Adipocyte (in vitro differentiated cells): Measurements from ENCODE around the gene ROS1.

ENCODE experiments used
- DNase-seq: peaks from one replicate; pipeline ENCODE4 v3.0.0-alpha.2; 2015; ENCODE audit warnings: low read depth
- H3K27me3 ChIP-seq: replicated peaks from 2 replicates; pipeline ENCODE4 v1.7.0; 2013; ENCODE audit warnings: mild to moderate bottlenecking, low read length, moderate library complexity; ENCODE audit not compliant: control insufficient read depth, insufficient read depth
- H3K36me3 ChIP-seq: 2 replicates; pipeline ENCODE4 v1.7.0; 2013; ENCODE audit warnings: low read length, mild to moderate bottlenecking, moderate library complexity; ENCODE audit not compliant: control insufficient read depth, insufficient read depth, severe bottlenecking
- H3K4me1 ChIP-seq: 2 replicates; pipeline ENCODE4 v1.7.0; 2013; ENCODE audit warnings: mild to moderate bottlenecking, low read length, moderate library complexity; ENCODE audit not compliant: control insufficient read depth, insufficient read depth
- H3K4me3 ChIP-seq: 2 replicates; pipeline ENCODE4 v1.7.0; 2013; ENCODE audit warnings: mild to moderate bottlenecking, low read length, moderate library complexity
- H3K9ac ChIP-seq: 2 replicates; pipeline ENCODE4 v1.7.0; 2013; ENCODE audit warnings: mild to moderate bottlenecking, low read length, moderate library complexity
- H3K9me3 ChIP-seq: 2 replicates; pipeline ENCODE4 v1.7.0; 2013; ENCODE audit warnings: mild to moderate bottlenecking, low read length, moderate library complexity; ENCODE audit not compliant: control insufficient read depth

The ROS1 gene

DNA sequence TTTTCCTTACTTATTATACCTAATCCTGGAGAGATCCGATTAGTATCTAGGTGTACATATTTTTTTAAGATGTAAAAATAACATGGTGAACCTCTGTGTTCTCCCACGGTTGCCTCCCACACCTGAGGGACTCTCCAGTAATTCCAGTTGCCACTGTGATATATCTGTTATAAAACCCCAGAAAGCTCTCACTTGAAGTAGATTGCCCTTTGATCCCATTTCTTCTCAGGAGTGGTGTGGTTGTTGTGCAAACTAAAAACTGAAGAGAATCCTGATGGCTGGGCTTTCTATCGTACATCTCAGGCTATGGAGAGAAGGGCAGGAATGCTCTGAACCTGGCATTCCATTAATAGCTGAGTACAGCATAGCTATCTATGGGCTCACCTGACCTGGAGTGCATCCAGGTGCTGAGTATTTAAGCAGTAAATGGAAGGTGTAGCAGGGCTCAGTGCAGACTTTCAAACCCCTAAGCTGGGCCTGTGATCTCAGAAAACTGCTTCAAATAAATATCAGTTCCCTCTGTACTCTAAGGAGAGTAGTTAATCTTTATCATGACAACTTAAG lies 119.4 kb downstream of the ROS1 start:
- no peak for DNase-seq
- H3K4me3 ChIP-seq = no peak overlapping the region
- H3K9ac ChIP-seq = no peak overlapping the region

DNA sequence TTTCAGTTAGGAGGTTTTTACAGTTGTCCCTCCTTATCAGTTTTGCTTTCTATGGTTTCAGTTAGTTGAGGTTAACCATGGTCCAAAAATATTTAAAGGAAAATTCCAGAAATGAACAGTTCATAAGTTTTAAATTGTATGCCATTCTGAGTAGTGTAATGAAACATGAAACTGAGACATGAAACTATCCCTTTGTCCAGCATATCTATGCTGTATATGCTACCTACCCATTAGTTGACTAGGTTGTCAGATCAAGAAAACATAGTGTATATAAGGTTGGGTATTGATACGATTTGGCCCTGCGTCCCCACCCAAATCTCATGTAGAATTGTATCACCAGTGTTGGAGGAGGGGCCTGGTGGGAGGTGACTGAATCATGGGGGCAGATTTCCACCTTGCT lies 121.3 kb downstream of the ROS1 start:
- no peaks in the 10 kb centered on the region for H3K36me3 ChIP-seq
- H3K27me3 ChIP-seq = no peaks in the 10 kb centered on the region
- H3K4me1 ChIP-seq = peaks cover 3% of the 10 kb centered on the region
- no peak overlapping the region for H3K4me3 ChIP-seq
- no peak for DNase-seq
- no peaks in the 10 kb centered on the region for H3K9me3 ChIP-seq
- no peak overlapping the region for H3K9ac ChIP-seq

More for the DNA sequence above, 119.4 kb downstream of the ROS1 start:
- H3K9me3 ChIP-seq = no peaks in the 10 kb centered on the region
- H3K36me3 ChIP-seq = no peaks in the 10 kb centered on the region
- peaks cover 3% of the 10 kb centered on the region for H3K4me1 ChIP-seq
- no peaks in the 10 kb centered on the region for H3K27me3 ChIP-seq

DNA sequence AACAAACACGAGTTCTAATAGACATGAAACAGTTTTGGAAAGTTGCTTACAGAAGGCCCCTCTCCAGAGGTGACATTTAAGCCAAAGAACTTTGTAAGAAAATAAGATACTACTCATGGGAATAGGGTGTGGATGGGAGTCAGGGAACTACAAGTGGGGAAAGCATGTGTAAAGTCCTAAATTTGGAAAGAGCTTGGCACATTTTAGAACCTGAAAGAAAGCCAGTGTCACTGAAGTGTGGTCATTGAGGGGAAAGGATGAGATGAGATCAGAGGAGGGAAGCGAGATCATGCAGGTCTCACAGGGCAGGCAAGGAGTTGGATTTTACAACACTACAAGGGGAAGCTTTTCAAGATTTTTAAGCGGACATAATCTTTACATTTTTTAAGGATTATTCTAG lies 122.4 kb downstream of the ROS1 start:
- Histone ChIP-seq H3K27me3 (no peaks in the 10 kb centered on the region), H3K4me3 (no peak overlapping the region), H3K9ac (no peak overlapping the region), H3K36me3 (no peaks in the 10 kb centered on the region), H3K9me3 (no peaks in the 10 kb centered on the region), H3K4me1 (peaks cover 3% of the 10 kb centered on the region)
- no peak for DNase-seq

DNA sequence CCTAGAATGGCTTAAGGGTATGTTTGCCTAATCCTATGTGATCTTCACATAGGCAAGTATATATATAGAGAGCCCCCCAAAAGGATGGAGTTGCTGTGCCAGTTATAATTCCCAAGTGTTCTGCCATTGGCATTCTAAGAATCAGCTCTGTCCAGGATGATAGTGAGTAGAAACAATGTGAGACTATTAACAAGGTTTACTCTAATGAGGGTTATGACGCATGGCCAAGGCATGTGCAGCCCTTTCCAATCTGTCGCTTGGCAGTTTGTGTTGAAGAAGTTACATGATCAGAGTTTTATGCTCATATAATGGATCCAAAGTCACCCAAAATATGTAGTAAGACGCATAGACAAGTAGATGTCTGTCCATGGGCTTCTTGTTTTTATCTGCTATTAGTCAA lies 126.8 kb downstream of the ROS1 start:
- peaks cover 3% of the 10 kb centered on the region for H3K4me1 ChIP-seq
- no peaks in the 10 kb centered on the region for H3K36me3 ChIP-seq
- DNase-seq = no peak
- H3K4me3 ChIP-seq = no peak overlapping the region
- H3K9ac ChIP-seq = no peak overlapping the region
- no peaks in the 10 kb centered on the region for H3K27me3 ChIP-seq
- no peaks in the 10 kb centered on the region for H3K9me3 ChIP-seq

DNA sequence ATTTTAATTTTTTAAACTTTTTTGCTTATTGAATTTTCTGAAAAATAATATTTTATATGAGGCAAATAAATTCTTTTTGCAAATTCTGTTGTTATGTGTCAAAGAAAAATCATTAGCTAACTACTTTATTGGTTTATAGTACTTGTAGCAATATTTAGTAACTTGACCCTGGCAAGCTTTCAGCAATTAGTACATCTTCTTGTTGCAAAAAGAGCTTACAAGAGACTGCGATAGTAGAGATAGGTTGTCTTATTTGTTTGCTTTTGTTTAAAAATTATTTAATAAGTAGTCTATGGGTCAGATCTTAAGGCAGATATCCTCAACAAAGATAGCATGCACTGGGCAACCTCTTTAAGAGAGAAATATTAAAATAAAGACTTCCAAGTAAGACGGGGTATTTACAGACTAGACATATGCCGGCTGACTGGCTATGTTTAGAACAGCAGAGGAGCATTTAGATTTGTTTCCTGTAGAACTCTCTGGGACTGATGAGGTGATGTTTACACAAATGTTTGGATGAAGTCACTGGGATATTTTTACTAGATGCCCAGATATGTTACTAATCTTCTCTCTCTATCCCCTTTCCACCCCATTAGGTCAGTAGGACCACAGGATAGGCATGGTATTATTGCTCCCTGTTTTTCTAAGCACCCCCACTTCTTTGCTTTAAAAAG lies 135.4 kb downstream of the ROS1 start:
- Histone ChIP-seq H3K36me3 (no peaks in the 10 kb centered on the region), H3K4me3 (no peak overlapping the region), H3K27me3 (no peaks in the 10 kb centered on the region), H3K9me3 (no peaks in the 10 kb centered on the region), H3K9ac (no peak overlapping the region), H3K4me1 (no peaks in the 10 kb centered on the region)
- no peak for DNase-seq

DNA sequence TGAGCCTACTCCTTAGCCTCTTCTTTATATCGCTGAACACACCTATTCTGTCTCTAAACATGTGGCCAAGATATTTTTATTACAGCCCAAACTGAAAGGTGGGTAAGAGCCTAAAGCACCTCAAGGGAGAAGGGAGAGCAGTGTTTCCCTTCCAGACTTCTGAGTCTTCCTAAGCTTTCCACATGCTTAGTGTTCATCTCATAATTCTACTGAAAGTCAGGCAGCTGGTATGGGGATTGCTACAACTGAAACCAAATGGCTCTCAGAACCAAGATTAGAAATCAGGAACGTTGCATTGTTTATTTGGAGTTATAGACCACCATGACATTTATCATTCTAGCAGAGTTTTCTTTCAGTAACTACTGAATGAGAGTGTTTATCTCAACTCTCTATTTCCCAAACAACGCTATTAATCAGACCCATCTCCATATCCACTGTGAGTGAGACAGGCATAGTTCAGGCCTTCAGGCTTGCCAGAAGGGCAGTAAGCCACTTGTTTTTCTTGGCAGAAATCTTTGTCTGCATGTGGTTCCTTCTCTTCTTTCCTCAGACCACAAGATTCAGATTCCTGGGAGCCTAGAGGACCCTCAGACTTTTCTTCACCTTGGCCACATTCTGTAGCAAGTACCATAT lies 137.5 kb downstream of the ROS1 start:
- Histone ChIP-seq H3K36me3 (no peaks in the 10 kb centered on the region), H3K9ac (no peak overlapping the region), H3K9me3 (peaks cover 5% of the 10 kb centered on the region), H3K4me3 (no peak overlapping the region), H3K27me3 (no peaks in the 10 kb centered on the region), H3K4me1 (no peaks in the 10 kb centered on the region)
- no peak for DNase-seq

DNA sequence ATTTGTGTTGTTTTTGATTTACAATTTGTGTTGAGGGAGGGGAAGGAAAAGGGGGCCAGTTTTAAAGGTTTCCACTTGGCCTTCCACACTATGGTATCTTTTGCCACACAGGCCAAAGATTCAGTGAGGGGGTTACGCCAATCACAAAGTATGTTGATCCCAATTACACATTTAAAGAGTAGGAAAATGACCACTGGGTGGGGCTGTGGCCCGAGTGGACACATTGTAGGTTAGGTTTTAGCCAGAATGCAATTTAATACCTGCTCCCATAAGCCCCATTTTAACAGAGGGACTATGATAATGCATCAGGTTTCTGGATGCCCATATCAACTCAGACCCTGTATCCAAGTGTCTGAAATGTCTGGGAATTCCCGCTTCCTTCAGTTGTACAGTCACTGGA lies 144.8 kb downstream of the ROS1 start:
- DNase-seq = no peak
- H3K4me3 ChIP-seq = no peak overlapping the region
- no peak overlapping the region for H3K9ac ChIP-seq
- no peaks in the 10 kb centered on the region for H3K4me1 ChIP-seq
- H3K36me3 ChIP-seq = no peaks in the 10 kb centered on the region
- peaks cover 5% of the 10 kb centered on the region for H3K9me3 ChIP-seq
- peaks cover 23% of the 10 kb centered on the region for H3K27me3 ChIP-seq

DNA sequence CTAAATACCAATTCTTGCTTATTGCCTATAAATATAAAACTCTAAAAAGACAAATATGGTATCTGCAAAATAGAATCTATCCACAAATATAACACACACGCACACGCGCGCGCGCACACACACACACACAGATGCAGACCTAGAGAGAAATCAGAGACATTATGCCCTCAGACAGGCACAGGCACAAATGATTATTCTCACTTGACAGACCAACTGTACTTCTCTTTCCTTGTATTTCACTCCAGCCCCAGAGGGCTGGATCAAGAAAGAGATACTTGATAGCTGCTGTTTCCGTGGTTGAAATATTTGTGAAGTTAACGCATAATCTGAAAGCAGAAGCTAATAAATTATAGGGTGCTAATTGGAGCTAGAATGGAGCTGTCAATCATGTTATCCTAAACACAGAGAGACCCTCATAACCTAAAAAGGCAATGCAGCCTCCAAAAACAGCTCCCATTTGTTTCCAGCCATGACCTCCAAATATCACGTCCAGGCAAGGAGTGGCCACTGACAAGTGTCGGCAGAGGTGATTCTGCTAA lies 148.9 kb downstream of the ROS1 start:
- no peaks in the 10 kb centered on the region for H3K9me3 ChIP-seq
- peaks cover 62% of the 10 kb centered on the region for H3K27me3 ChIP-seq

DNA sequence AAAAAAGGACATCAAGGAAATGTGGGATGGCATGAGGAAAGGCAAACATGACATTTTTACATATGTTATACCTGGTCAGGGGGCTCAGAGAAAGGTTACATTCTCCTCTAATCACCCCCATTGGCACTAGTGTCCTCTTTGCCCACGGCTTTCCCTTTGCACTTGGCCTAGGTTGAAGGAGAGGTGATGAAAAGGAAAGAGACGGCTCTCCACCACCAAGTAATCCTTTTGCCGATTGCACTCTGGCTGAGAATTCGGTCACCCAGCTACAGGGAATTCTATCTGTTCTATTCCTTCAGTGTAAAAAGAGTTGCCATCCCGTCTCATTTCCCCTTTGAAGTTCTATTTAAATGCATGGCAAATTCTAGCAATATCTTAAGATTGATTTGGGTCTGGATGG lies 150.0 kb downstream of the ROS1 start:
- H3K4me1 ChIP-seq = no peaks in the 10 kb centered on the region
- H3K36me3 ChIP-seq = no peaks in the 10 kb centered on the region
- H3K9me3 ChIP-seq = no peaks in the 10 kb centered on the region
- H3K27me3 ChIP-seq = peaks cover 71% of the 10 kb centered on the region
- H3K9ac ChIP-seq = no peak overlapping the region
- DNase-seq = no peak
- H3K4me3 ChIP-seq = no peak overlapping the region

More for the DNA sequence above, 148.9 kb downstream of the ROS1 start:
- Histone ChIP-seq H3K4me1 (no peaks in the 10 kb centered on the region), H3K36me3 (no peaks in the 10 kb centered on the region), H3K9ac (no peak overlapping the region), H3K4me3 (no peak overlapping the region)
- no peak for DNase-seq

DNA sequence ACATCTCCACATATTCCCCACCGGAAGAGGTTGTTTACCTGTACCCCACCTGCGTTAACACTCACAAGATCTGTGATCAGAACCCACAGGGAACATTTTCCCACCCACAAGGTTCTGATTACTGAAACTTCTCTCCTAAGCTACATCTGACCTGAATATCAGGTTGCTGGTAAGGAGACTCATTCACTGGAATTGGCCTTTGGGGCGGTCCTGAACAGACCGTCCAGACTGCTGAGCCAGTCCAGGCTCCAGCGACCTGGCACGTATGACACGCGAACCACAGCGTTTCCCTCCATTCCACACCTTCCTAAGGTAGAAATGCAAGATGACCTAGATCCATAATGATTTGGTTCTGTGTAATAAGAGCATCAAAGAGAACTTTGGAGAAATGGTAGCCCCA lies 150.5 kb downstream of the ROS1 start:
- Histone ChIP-seq H3K9me3 (no peaks in the 10 kb centered on the region), H3K4me1 (peaks cover 2% of the 10 kb centered on the region), H3K36me3 (no peaks in the 10 kb centered on the region), H3K4me3 (no peak overlapping the region), H3K27me3 (peaks cover 74% of the 10 kb centered on the region), H3K9ac (no peak overlapping the region)
- no peak for DNase-seq

DNA sequence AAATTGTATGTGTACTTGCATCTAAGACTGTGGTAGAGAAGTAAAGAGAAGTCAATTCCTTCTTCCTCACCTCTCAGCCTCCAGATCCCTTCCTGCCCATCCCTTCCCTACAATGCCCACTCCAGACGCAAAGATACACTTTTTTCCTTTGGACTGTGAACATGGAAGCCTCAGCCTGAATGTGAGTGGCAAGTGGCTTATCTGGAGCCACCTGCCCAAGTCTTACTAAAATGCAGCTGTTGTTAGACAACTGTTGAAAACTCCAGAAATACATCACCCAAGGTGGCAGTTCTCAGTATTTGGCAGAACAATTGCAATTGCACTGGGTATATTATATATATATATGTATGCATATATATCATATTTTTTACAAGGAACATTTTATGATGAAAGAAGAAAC lies 152.9 kb downstream of the ROS1 start:
- Histone ChIP-seq H3K4me3 (no peak overlapping the region), H3K4me1 (peaks cover 6% of the 10 kb centered on the region), H3K27me3 (peaks cover 86% of the 10 kb centered on the region), H3K36me3 (no peaks in the 10 kb centered on the region), H3K9ac (no peak overlapping the region), H3K9me3 (peaks cover 4% of the 10 kb centered on the region)
- DNase-seq = no peak
